Gastroesophageal sphincter (tissue), 4 donors: ENCODE results near the gene TNK1. TPM values are rescaled to one million over a fixed set of nuclear protein-coding genes. Genes with fewer than 3 reads are reported as not detected.
"Not testable (repeated sequence)": the region's sequence is repeated elsewhere in the genome, so short reads cannot be mapped to it uniquely, and the experiment has no call there.

Source experiments
- ATAC-seq: fragments of 150-250 bp; one replicate; pipeline ENCODE4 v1.9.1; 2016; ENCODE audit warnings: mild to moderate bottlenecking, moderate library complexity
- H3K27ac ChIP-seq, 4 donors: fragments of 200-600 bp; sonication (generic) in 3 of 4; 1 replicate in 3 of 4; 2 replicates in 1 of 4; pipeline ENCODE4 v1.5.1; 2016 to 2019
- H3K27me3 ChIP-seq: fragments of 200-600 bp; sonication (generic); one replicate; pipeline ENCODE4 v1.5.1; 2019
- H3K36me3 ChIP-seq, 2 donors: fragments of 200-600 bp; sonication (generic); one replicate each; pipeline ENCODE4 v1.5.1; 2019; ENCODE audit warnings: control low read depth in 1 of 2
- H3K4me1 ChIP-seq, 3 donors: fragments of 200-600 bp; sonication (generic); 1 replicate in 2 of 3; 2 replicates in 1 of 3; pipeline ENCODE4 v1.5.1; 2016 to 2019; ENCODE audit warnings: control low read depth in 2 of 3
- H3K4me3 ChIP-seq, 2 donors: fragments of 200-600 bp; sonication (generic); one replicate each; pipeline ENCODE4 v1.5.1; 2019; ENCODE audit warnings: mild to moderate bottlenecking in 1 of 2, moderate library complexity in 1 of 2
- H3K9me3 ChIP-seq, 3 donors: fragments of 200-600 bp; sonication (generic); one replicate each; pipeline ENCODE4 v1.5.1; 2017 to 2019; ENCODE audit warnings: control low read depth in 2 of 3
- CTCF ChIP-seq, 4 experiments: fragments of 200-600 bp in 2 of 4; fragments of 450-650 bp in 2 of 4; sonication (generic) in 1 of 4; IDR thresholded peaks; one replicate each; pipeline ENCODE4 v1.5.1; 2017 to 2019; ENCODE audit warnings: antibody characterized with exemption in 4 of 4, mild to moderate bottlenecking in 2 of 4, moderate library complexity in 2 of 4
- EP300 ChIP-seq: sonication (generic); formaldehyde crosslinking; IDR thresholded peaks from one replicate; pipeline ENCODE4 v1.6.1; 2017; ENCODE audit warnings: antibody characterized with exemption, mild to moderate bottlenecking
- POLR2A ChIP-seq, 2 donors: fragments of 450-650 bp; IDR thresholded peaks; one replicate each; pipeline ENCODE4 v1.6.1; 2017; ENCODE audit warnings: antibody characterized with exemption in 2 of 2, mild to moderate bottlenecking in 2 of 2, moderate library complexity in 1 of 2
- POLR2AphosphoS5 ChIP-seq: sonication (generic); formaldehyde crosslinking; IDR thresholded peaks from one replicate; pipeline ENCODE4 v1.6.1; 2017; ENCODE audit warnings: antibody characterized with exemption
- WGBS, 2 donors: methylation state at CpG; one replicate each; pipeline ENCODE4 v1.1.5; 2018; ENCODE audit warnings: low coverage in 1 of 2; 5-methylcytosine and 5-hydroxymethylcytosine counted together
- total RNA-seq, 4 donors: library from RNA; depleted of rRNA; stranded (reverse); fragments of >200 nt; gene quantifications; one replicate each; pipeline ENCODE4 v1.1.0, GENCODE V29; 2016

TNK1 gene
- total RNA-seq, 4 donors from 2014 or later: 2.0 to 4.4 (median 3.5) TPM

GRCh38 chr17:7356072-7356549, 24.8 kb upstream of the TNK1 start:
- peak; percentile 26 for ATAC-seq
- H3K4me3 ChIP-seq: peak overlapping the region in 1 of 2 donors; percentile 24

GRCh38 chr17:7356756-7357155, 24.1 kb upstream of the TNK1 start:
- peak overlapping the region in 3 of 4 donors; percentile 22 to 99 (median 65) for H3K27ac ChIP-seq
- no peak for ATAC-seq

More at GRCh38 chr17:7356072-7356549, 24.8 kb upstream of the TNK1 start:
- TF ChIP-seq POLR2A (IDR thresholded peaks at IDR 0.05): no peak
- peak; percentile 34 for TF ChIP-seq POLR2AphosphoS5
- TF ChIP-seq EP300: no peak
- TF ChIP-seq CTCF (IDR thresholded peaks at IDR 0.05): peak in 3 of 4 experiments; percentile 87 to 95 (median 92)
- WGBS, 2 donors: no CpG with 5 or more reads among the region's 12 CpGs
- Histone ChIP-seq H3K27me3 (no peaks in the 10 kb centered on the region), H3K9me3 (no peaks in the 10 kb centered on the region), H3K4me1 (peaks cover 0 to 48% (median 18%) of the 10 kb centered on the region in 3 donors), H3K27ac (peak overlapping the region in 2 of 4 donors; percentile 65 to 99), H3K36me3 (no peaks in the 10 kb centered on the region)

GRCh38 chr17:7357381-7357780, 23.5 kb upstream of the TNK1 start:
- Histone ChIP-seq H3K27ac (peak overlapping the region in 3 of 4 donors; percentile 22 to 99 (median 45)), H3K27me3 (no peaks in the 10 kb centered on the region), H3K4me3 (no peak overlapping the region), H3K9me3 (no peaks in the 10 kb centered on the region), H3K36me3 (no peaks in the 10 kb centered on the region), H3K4me1 (peaks cover 0 to 42% (median 18%) of the 10 kb centered on the region in 3 donors)
- no peak for ATAC-seq
- no peak for TF ChIP-seq POLR2A (IDR thresholded peaks at IDR 0.05)
- TF ChIP-seq CTCF (IDR thresholded peaks at IDR 0.05): no peak
- no peak for TF ChIP-seq POLR2AphosphoS5
- TF ChIP-seq EP300: no peak
- WGBS, 2 donors: 57 to 60% methylated on average over 1 to 2 of the region's 2 CpGs

More at GRCh38 chr17:7356756-7357155, 24.1 kb upstream of the TNK1 start:
- WGBS, 2 donors: 40 to 52% methylated on average over 1 to 8 of the region's 8 CpGs
- Histone ChIP-seq H3K4me1 (peaks cover 0 to 43% (median 18%) of the 10 kb centered on the region in 3 donors), H3K36me3 (no peaks in the 10 kb centered on the region), H3K4me3 (peak overlapping the region in 1 of 2 donors; percentile 24), H3K27me3 (no peaks in the 10 kb centered on the region), H3K9me3 (no peaks in the 10 kb centered on the region)
- peak; percentile 48 for TF ChIP-seq POLR2AphosphoS5
- no peak for TF ChIP-seq EP300
- no peak for TF ChIP-seq CTCF (IDR thresholded peaks at IDR 0.05)

GRCh38 chr17:7361906-7362305, 19.0 kb upstream of the TNK1 start:
- Histone ChIP-seq H3K27me3 (no peaks in the 10 kb centered on the region), H3K36me3 (no peaks in the 10 kb centered on the region), H3K4me3 (no peak overlapping the region), H3K9me3 (no peaks in the 10 kb centered on the region), H3K4me1 (no peaks in the 10 kb centered on the region), H3K27ac (no peak overlapping the region)
- ATAC-seq: no peak
- no peak for TF ChIP-seq POLR2A (IDR thresholded peaks at IDR 0.05)
- TF ChIP-seq CTCF (IDR thresholded peaks at IDR 0.05): no peak
- no peak for TF ChIP-seq EP300
- TF ChIP-seq POLR2AphosphoS5: no peak
- 60 to 80% methylated on average over 1 to 3 of the region's 3 CpGs for WGBS, 2 donors

GRCh38 chr17:7363311-7363710, 17.6 kb upstream of the TNK1 start:
- Histone ChIP-seq H3K27me3 (no peaks in the 10 kb centered on the region), H3K4me1 (no peaks in the 10 kb centered on the region), H3K27ac (no peak overlapping the region), H3K4me3 (no peak overlapping the region), H3K36me3 (no peaks in the 10 kb centered on the region), H3K9me3 (no peaks in the 10 kb centered on the region)
- ATAC-seq: no peak
- WGBS, 2 donors: 81 to 91% methylated on average over 4 to 6 of the region's 6 CpGs
- TF ChIP-seq CTCF (IDR thresholded peaks at IDR 0.05): no peak
- TF ChIP-seq POLR2A (IDR thresholded peaks at IDR 0.05): no peak
- TF ChIP-seq EP300: no peak
- TF ChIP-seq POLR2AphosphoS5: no peak

GRCh38 chr17:7365963-7366362, 14.9 kb upstream of the TNK1 start:
- WGBS, 2 donors: 87% methylated on average over 6 of the region's 7 CpGs; no CpG with 5 or more reads in 1 of the 2 donors
- not testable (repeated sequence) for ATAC-seq, H3K9me3 ChIP-seq, H3K27ac ChIP-seq, H3K4me3 ChIP-seq, H3K4me1 ChIP-seq, H3K36me3 ChIP-seq
- H3K27me3 ChIP-seq: peaks cover 14% of the 10 kb centered on the region
